GM21529 (cell line): Measurements from ENCODE around the gene PAX5.
A peak's percentile ranks its signal among the peaks of the same experiment; 100 is the strongest.

Experiments
- ATAC-seq: cut with Tn5 transposase; IDR thresholded peaks from one replicate; pipeline ENCODE4 v1.9.1; 2021; ENCODE audit not compliant: unreplicated experiment

PAX5 gene

DNA sequence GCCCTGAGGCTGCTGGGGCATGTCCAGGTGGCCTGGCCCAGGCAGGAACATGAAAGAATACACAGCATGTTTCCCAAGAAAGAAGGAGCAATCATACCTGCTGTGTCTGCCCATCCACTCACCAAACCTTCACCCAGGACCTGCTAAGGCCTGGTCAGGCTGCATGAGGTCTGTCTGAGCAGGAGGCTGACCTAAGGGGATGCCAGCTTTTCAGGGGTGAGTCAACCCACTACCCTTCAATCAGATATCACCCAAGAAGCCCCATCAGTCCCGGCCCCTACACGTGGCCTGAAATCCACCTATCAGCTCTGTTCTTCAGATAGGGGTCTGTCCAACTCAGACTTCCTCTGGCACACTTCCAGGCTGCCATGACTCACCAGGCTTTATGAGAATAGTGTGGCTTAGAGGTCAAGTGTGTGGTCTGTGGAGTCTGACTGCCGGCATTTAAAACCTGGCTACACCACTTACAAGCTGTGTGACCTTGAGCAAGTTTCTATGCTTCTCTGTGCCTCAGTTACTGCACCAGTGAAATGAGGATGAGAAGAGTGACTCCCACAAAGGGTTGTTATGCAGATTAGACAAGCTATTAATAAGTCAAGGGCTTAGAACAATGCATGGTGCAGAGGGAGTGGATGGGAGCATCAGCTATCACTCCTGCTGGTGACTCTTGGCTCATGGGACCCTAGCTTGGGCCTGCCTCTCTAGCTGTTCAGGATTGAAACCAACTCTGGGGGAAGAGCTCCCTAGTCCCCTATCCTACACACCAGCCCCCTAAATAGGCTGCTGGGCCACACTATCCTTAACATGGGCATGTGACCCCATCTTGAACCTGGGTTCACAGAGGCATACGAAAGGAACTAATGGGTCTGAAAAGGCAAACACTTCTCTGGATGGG is 130.3 kb downstream of the PAX5 start:
- peak; percentile 65 for ATAC-seq

- no peak for ATAC-seq
Observed at GRCh38 chr9:36902861-36903524, 131.1 kb downstream of the PAX5 start.

- no peak for ATAC-seq
Observed at GRCh38 chr9:36902080-36902716, 131.9 kb downstream of the PAX5 start.

DNA sequence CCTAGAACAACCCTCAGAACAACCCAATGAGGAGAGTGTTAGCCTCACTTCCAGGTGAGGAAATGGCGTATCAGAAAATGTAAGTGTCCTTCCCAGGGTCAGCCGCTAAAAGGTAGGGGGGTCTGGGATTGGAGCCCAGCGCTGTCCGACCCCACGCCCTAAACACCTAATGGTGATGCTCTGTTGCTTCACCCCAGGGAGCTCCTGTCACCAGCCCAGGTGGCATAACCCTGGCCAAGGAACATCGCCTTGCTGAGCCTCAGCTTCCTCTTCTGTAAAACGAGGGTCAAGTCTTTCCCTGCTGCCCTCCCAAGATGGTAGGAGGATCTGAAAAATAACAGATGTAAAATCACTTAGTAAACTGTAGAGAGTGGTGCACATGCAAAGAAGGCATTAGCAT is 132.5 kb downstream of the PAX5 start:
- no peak for ATAC-seq

GRCh38 chr9:36900856-36901220 is 133.2 kb downstream of the PAX5 start:
- no peak for ATAC-seq

- no peak for ATAC-seq
Observed at GRCh38 chr9:36900136-36900855, 133.8 kb downstream of the PAX5 start.

DNA sequence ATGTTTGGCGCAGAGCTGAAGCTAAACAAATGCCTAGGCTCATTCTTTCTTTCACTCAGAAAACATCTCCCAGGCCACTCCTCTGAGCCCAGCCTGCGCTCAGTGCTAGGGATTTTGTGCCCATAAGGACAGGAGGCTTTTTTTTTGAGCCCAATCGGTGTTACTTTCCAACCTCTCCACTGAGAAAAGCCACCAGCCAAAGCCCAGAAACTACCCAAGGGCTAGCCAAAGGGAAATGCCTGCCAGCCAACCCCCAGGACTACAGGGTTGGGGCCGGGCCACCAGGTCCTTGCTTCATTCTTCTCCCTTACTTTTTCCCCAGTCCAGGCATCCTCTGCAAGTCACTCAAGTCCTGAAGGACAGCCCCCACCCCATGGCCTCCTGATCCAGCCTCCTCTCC is 134.7 kb downstream of the PAX5 start:
- ATAC-seq: no peak

GRCh38 chr9:36898431-36899020 is 135.5 kb downstream of the PAX5 start:
- no peak for ATAC-seq

DNA sequence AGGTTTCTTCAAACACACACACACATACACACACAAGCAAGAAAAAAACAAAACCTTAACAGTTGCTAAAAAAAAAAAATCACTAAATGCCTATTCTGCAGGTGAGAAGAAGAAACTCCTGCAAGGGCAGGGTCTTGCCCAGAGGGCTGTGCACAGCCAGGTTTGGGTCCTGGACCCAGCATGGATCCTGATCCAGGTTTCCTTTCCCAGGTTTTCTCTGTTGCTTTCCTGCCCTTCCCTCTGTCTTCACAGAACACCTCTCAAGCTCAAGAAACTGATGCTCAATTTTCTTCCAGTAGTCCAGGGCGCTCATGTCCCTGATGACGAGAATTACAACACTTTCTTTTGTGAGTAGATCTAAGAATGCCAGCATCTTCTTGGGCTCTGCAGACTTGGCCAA is 136.6 kb downstream of the PAX5 start:
- ATAC-seq: no peak

GRCh38 chr9:36897019-36897418 is 137.0 kb downstream of the PAX5 start:
- ATAC-seq: no peak

GRCh38 chr9:36896296-36896695 is 137.8 kb downstream of the PAX5 start:
- ATAC-seq: no peak

- ATAC-seq: no peak
Observed at GRCh38 chr9:36895744-36896260, 138.3 kb downstream of the PAX5 start.

DNA sequence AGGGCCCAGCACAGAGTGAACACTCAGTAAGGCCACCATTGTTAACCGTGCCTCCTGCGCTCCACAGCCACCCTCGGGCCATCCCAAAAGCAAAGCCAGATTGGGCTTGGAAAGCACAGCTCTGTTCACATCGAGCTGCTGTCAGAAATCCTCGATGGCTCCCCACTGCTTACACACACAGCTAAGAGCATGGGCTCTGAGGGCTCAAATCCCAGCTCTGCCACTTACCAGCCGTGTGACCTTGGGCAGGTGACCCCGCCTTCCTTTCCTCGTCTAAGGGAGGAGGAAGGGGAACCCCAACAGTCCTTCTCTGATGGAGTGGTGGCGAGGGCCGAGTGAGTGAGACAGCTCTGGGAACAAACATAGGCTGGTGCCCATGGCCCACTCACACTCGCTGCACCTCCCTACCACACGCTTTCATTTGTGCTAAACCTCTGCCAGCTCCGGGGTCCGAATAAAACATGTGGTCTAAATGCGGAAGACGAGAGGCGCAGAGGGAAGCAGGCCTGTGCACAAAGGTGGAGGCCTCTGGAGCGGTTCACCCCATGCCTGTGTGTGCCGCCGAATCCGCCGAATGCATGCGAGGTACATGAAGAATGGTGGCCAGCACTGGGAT is 139.3 kb downstream of the PAX5 start:
- no peak for ATAC-seq

DNA sequence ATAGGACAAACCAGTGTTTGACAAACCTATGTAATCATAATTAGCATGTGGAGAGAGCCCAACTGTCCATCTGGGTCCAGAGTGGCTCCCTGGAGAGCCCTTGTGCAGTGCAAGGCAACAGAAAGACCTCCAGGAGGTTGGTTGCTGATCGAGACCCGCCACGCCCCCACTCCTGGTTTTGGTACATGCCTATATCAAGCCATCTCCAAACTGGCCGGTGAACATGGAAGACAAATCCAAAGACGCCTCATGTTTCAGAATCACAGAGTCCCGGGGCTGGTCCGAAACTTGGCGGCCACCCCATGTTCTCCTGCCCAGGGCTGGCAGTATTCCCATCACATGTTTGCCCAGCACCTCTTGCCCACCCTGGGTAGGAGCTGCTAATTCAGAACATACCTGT is 140.2 kb downstream of the PAX5 start:
- ATAC-seq: no peak

DNA sequence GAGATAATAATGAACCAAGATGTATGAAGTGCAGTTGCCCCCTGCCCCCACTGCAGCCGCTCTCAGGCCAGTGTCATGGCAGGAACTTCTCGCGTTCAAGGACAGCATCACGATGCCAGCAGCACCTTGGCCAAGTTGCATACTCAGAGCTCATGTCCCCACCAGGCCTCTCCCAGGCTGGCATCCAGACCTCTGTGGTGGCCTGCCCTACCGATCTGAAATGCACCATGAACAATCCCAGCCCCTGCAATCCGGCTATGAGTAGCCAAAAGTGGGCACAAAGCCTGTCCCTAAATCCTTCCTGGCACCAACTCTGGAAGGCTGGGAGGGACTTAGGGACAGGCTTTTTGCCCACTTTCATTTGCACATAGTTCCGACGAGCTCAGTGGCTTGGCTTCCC is 140.9 kb downstream of the PAX5 start:
- no peak for ATAC-seq

DNA sequence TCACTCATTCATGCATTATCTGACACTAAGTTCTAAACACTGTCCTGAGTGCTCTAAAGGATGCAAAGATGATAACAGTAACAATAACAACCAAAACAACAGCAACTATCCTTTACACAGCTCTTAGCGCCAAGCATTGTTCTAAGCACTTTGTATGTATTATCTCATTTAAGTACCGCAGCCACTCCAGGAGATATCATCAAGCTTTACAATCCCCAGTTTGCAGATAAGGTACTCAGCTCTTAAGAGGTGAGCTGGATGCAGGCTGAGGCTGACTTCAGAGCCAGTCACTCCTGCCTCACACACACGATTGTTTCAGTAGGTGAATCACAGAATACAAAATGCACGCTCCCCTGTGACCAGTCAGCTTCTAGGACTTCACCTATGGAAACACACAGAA is 141.8 kb downstream of the PAX5 start:
- no peak for ATAC-seq

- ATAC-seq: no peak
Observed at GRCh38 chr9:36891341-36891811, 142.7 kb downstream of the PAX5 start.

DNA sequence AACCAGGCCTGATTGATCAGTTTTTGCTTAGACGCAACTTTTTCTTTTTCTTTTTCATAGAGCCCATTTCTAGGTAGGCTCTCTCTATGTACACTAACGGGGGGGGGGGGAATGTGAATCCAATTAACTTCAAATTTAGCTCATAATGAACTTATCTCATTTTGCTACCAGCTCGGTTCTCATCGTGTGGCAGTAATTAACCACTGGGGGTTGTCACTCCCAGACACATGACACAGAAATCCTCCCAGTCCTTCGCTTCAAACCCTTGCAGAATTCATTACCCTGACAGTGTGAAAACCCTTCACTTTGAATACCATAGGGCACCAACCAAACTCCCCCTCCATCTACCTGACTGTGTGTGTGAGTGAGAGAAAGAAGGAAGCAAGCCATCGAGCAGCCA is 144.2 kb downstream of the PAX5 start:
- ATAC-seq: no peak

DNA sequence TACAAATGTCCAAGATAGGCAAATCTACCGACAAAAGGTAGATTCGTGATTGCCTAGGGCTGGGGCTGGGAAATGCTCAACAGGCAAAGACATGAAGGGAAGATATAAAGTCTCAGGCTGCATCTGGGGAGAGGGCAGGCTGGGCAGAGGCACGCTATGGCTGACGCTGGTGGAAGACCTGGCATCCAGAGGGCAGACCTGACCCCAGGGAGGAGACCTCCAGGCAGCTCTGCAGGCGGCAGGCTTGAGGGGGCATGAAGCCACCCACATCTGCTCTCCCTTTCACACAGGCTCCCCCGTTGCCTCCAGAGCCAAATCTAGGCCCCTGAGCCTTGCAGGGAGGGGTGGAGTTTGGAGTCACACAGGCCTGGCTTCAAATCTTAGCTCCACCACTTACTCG is 145.5 kb downstream of the PAX5 start:
- ATAC-seq: no peak

DNA sequence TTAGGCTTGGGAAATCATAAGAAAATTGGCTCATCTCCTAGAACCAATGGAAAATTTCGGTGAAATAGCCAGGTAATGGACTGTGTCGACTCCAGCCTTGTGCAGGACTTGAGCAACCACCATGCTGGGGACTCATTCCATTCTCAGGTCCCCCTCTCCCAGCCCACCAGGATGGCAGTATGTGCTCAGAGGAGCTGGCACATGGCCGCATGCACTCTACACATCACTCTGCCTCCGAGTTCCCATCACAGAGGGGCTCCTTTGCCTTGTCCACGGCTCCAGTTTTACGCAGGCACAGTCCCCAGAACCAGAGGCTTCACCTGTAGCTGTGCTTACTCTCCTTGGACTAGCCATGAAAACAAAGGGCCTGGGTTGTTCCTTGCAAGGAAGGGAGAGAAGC is 149.3 kb downstream of the PAX5 start:
- no peak for ATAC-seq
